BLaER1 treated with 17β-estradiol and CSF1 and Interleukin-3, amounts not matched to agents 10 nM and 100 nM (cell line): Measurements from ENCODE around the gene SCAPER.
"Not testable (repeated sequence)": the region's sequence is repeated elsewhere in the genome, so short reads cannot be mapped to it uniquely, and the experiment has no call there.

Experiments used
- H3K27ac ChIP-seq, 11 experiments: shearing (Covaris generic); formaldehyde crosslinking; 2 replicates each; pipeline ENCODE4 v1.8.1; 2022
- H3K27me3 ChIP-seq, 11 experiments: shearing (Covaris generic); formaldehyde crosslinking; 2 replicates each; pipeline ENCODE4 v1.8.1; 2022
- H3K36me3 ChIP-seq, 11 experiments: shearing (Covaris generic); formaldehyde crosslinking; 2 replicates each; pipeline ENCODE4 v1.8.1; 2022
- H3K4me1 ChIP-seq, 10 experiments: shearing (Covaris generic); formaldehyde crosslinking; 2 replicates each; pipeline ENCODE4 v1.8.1; 2022
- H3K4me2 ChIP-seq, 11 experiments: shearing (Covaris generic); formaldehyde crosslinking; 2 replicates each; pipeline ENCODE4 v1.8.1; 2022
- H3K4me3 ChIP-seq, 10 experiments: shearing (Covaris generic); formaldehyde crosslinking; 2 replicates each; pipeline ENCODE4 v1.8.1; 2022
- H3K9ac ChIP-seq, 11 experiments: shearing (Covaris generic); formaldehyde crosslinking; 2 replicates each; pipeline ENCODE4 v1.8.1; 2022
- H3K9me3 ChIP-seq, 11 experiments: shearing (Covaris generic); formaldehyde crosslinking; replicated peaks in 1 of 11; 2 replicates each; pipeline ENCODE4 v1.8.1; 2022
- H4K20me1 ChIP-seq, 11 experiments: shearing (Covaris generic); formaldehyde crosslinking; 2 replicates each; pipeline ENCODE4 v1.8.1; 2022
- Cebpa-rat ChIP-seq, 11 experiments: shearing (Covaris generic); IDR thresholded peaks; 2 replicates each; pipeline ENCODE4 v1.8.1; 2022

Gene SCAPER

GRCh38 chr15:76502678-76503077 is 402.5 kb downstream of the SCAPER start:
- no peak for TF ChIP-seq Cebpa-rat (IDR thresholded peaks at IDR 0.05)
- H3K4me1 ChIP-seq = no peaks in the 10 kb centered on the region
- no peaks in the 10 kb centered on the region for H3K27me3 ChIP-seq
- no peak overlapping the region for H3K4me2 ChIP-seq
- no peaks in the 10 kb centered on the region for H4K20me1 ChIP-seq
- peaks cover 0 to 13% (median 0%) of the 10 kb centered on the region in 11 experiments; a peak in 4 of 22 replicates for H3K36me3 ChIP-seq
- H3K4me3 ChIP-seq = no peak overlapping the region
- H3K9me3 ChIP-seq = no peaks in the 10 kb centered on the region
- no peak overlapping the region for H3K9ac ChIP-seq
- H3K27ac ChIP-seq = no peak overlapping the region

GRCh38 chr15:76502185-76502584 is 403.0 kb downstream of the SCAPER start:
- not testable (repeated sequence) for H3K9ac ChIP-seq, H3K27me3 ChIP-seq, H3K4me2 ChIP-seq, H3K4me1 ChIP-seq, H3K27ac ChIP-seq, H4K20me1 ChIP-seq, H3K4me3 ChIP-seq, H3K9me3 ChIP-seq
- peaks cover 0 to 13% (median 0%) of the 10 kb centered on the region in 11 experiments; a peak in 4 of 22 replicates for H3K36me3 ChIP-seq

GRCh38 chr15:76501726-76502125 is 403.4 kb downstream of the SCAPER start:
- Histone ChIP-seq H3K9ac (no peak overlapping the region), H3K4me1 (no peaks in the 10 kb centered on the region), H3K4me2 (no peak overlapping the region), H3K4me3 (no peak overlapping the region), H3K27me3 (no peaks in the 10 kb centered on the region), H3K27ac (no peak overlapping the region), H3K36me3 (peaks cover 0 to 13% (median 0%) of the 10 kb centered on the region in 11 experiments; a peak in 4 of 22 replicates), H3K9me3 (no peaks in the 10 kb centered on the region), H4K20me1 (no peaks in the 10 kb centered on the region)
- TF ChIP-seq Cebpa-rat (IDR thresholded peaks at IDR 0.05) = no peak

GRCh38 chr15:76501011-76501410 is 404.1 kb downstream of the SCAPER start:
- no peak for TF ChIP-seq Cebpa-rat (IDR thresholded peaks at IDR 0.05)
- Histone ChIP-seq H4K20me1 (no peaks in the 10 kb centered on the region), H3K27me3 (no peaks in the 10 kb centered on the region), H3K27ac (no peak overlapping the region), H3K36me3 (peaks cover 0 to 13% (median 0%) of the 10 kb centered on the region in 11 experiments; a peak in 4 of 22 replicates), H3K4me3 (no peak overlapping the region), H3K9ac (no peak overlapping the region), H3K4me1 (no peaks in the 10 kb centered on the region), H3K9me3 (no peaks in the 10 kb centered on the region), H3K4me2 (no peak overlapping the region)

GRCh38 chr15:76495487-76495886 is 409.7 kb downstream of the SCAPER start:
- no peaks in the 10 kb centered on the region for H4K20me1 ChIP-seq
- H3K27ac ChIP-seq = no peak overlapping the region
- no peak overlapping the region for H3K4me2 ChIP-seq
- no peak overlapping the region for H3K4me3 ChIP-seq
- TF ChIP-seq Cebpa-rat (IDR thresholded peaks at IDR 0.05) = no peak
- H3K27me3 ChIP-seq = no peaks in the 10 kb centered on the region
- H3K4me1 ChIP-seq = no peaks in the 10 kb centered on the region
- no peak overlapping the region for H3K9ac ChIP-seq
- H3K36me3 ChIP-seq = no peaks in the 10 kb centered on the region
- H3K9me3 ChIP-seq = no peaks in the 10 kb centered on the region

- H3K4me2 ChIP-seq = no peak overlapping the region
- H3K27ac ChIP-seq = no peak overlapping the region
- no peaks in the 10 kb centered on the region for H4K20me1 ChIP-seq
- no peaks in the 10 kb centered on the region for H3K4me1 ChIP-seq
- H3K27me3 ChIP-seq = no peaks in the 10 kb centered on the region
- no peaks in the 10 kb centered on the region for H3K36me3 ChIP-seq
- H3K9me3 ChIP-seq = peaks cover 0 to 5% (median 0%) of the 10 kb centered on the region in 11 experiments; a peak in 3 of 22 replicates
- no peak overlapping the region for H3K9ac ChIP-seq
- H3K4me3 ChIP-seq = no peak overlapping the region
- no peak for TF ChIP-seq Cebpa-rat (IDR thresholded peaks at IDR 0.05)
Observed at GRCh38 chr15:76492538-76492937, 412.6 kb downstream of the SCAPER start.

GRCh38 chr15:76483752-76484151 is 421.4 kb downstream of the SCAPER start:
- no peak for TF ChIP-seq Cebpa-rat (IDR thresholded peaks at IDR 0.05)
- Histone ChIP-seq H3K9ac (no peak overlapping the region), H3K4me3 (no peak overlapping the region), H4K20me1 (no peaks in the 10 kb centered on the region), H3K4me2 (no peak overlapping the region), H3K4me1 (no peaks in the 10 kb centered on the region), H3K36me3 (no peaks in the 10 kb centered on the region; a peak in 1 of 22 replicates), H3K27me3 (no peaks in the 10 kb centered on the region), H3K27ac (no peak overlapping the region), H3K9me3 (peaks cover 0 to 6% (median 0%) of the 10 kb centered on the region in 11 experiments; a peak in 1 of 22 replicates)

- no peak overlapping the region for H3K27ac ChIP-seq
- no peak overlapping the region for H3K4me3 ChIP-seq
- H3K9ac ChIP-seq = no peak overlapping the region
- H3K27me3 ChIP-seq = no peaks in the 10 kb centered on the region
- H3K36me3 ChIP-seq = no peaks in the 10 kb centered on the region; a peak in 1 of 22 replicates
- H3K4me2 ChIP-seq = no peak overlapping the region
- no peak for TF ChIP-seq Cebpa-rat (IDR thresholded peaks at IDR 0.05)
- peaks cover 0 to 6% (median 0%) of the 10 kb centered on the region in 11 experiments; a peak in 1 of 22 replicates for H3K9me3 ChIP-seq
- no peaks in the 10 kb centered on the region for H3K4me1 ChIP-seq
- no peaks in the 10 kb centered on the region for H4K20me1 ChIP-seq
Observed at GRCh38 chr15:76483018-76483417, 422.1 kb downstream of the SCAPER start.

- Histone ChIP-seq H3K27me3 (no peaks in the 10 kb centered on the region), H3K4me2 (no peak overlapping the region), H3K4me3 (no peak overlapping the region), H3K9me3 (no peaks in the 10 kb centered on the region), H3K27ac (no peak overlapping the region), H3K9ac (no peak overlapping the region), H3K36me3 (no peaks in the 10 kb centered on the region), H3K4me1 (no peaks in the 10 kb centered on the region), H4K20me1 (no peaks in the 10 kb centered on the region)
- TF ChIP-seq Cebpa-rat (IDR thresholded peaks at IDR 0.05) = no peak
Observed at GRCh38 chr15:76480267-76480666, 424.9 kb downstream of the SCAPER start.

- no peaks in the 10 kb centered on the region for H3K4me1 ChIP-seq
- H3K4me2 ChIP-seq = no peak overlapping the region
- peaks cover 0 to 37% (median 0%) of the 10 kb centered on the region in 11 experiments; a peak in 5 of 22 replicates for H3K36me3 ChIP-seq
- H3K27ac ChIP-seq = no peak overlapping the region
- no peak overlapping the region for H3K4me3 ChIP-seq
- H3K27me3 ChIP-seq = no peaks in the 10 kb centered on the region
- H3K9me3 ChIP-seq = peaks cover 5 to 17% (median 14%) of the 10 kb centered on the region in 11 experiments; a peak in 20 of 22 replicates
- no peak for TF ChIP-seq Cebpa-rat (IDR thresholded peaks at IDR 0.05)
- no peaks in the 10 kb centered on the region for H4K20me1 ChIP-seq
- H3K9ac ChIP-seq = no peak overlapping the region
Observed at GRCh38 chr15:76470691-76471090, 434.4 kb downstream of the SCAPER start.
